ENCODE measurements around the gene EZH2.

DNA sequence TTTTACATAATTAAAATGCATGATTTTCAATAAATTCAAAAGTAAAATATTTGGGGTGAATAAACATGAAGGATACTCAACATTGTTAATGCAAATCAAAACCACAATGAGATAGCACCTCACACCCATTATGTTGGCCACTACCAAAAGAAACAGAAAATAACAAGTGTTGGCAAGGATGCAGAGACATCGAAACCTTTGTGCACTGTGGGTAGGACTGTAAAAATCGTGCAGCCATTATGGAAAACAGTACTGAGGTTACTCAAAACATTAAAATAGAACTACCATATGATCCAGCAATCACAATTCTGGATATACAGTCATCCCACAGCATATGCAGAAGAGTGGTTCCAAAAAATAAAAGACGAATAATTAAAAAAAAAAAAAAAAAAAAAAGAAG, 13.1 kb downstream of the EZH2 start:
- TF ChIP-seq CTCF (IDR thresholded peaks at IDR 0.05; ENCODE audit: low read depth, low read length, missing input control) (no peak), REST (IDR thresholded peaks at IDR 0.05) (no peak), SP1 (IDR thresholded peaks at IDR 0.05) (no peak), TAF1 (conservative IDR thresholded peaks at IDR 0.05) (no peak), RAD21 (IDR thresholded peaks at IDR 0.05) (no peak)

Data from liver (tissue), 3 donors.